ENCODE results near the gene PAX2. TPM values are rescaled to one million over a fixed set of nuclear protein-coding genes. Genes with fewer than 3 reads are reported as not detected.
A peak's percentile ranks its signal among the peaks of the same experiment; 100 is the strongest.
"Not testable (repeated sequence)": the region's sequence is repeated elsewhere in the genome, so short reads cannot be mapped to it uniquely, and the experiment has no call there.

The PAX2 gene
- total RNA-seq (ENCODE audit: unreplicated experiment): 17.4 TPM
- long read RNA-seq: 0 reads

DNA sequence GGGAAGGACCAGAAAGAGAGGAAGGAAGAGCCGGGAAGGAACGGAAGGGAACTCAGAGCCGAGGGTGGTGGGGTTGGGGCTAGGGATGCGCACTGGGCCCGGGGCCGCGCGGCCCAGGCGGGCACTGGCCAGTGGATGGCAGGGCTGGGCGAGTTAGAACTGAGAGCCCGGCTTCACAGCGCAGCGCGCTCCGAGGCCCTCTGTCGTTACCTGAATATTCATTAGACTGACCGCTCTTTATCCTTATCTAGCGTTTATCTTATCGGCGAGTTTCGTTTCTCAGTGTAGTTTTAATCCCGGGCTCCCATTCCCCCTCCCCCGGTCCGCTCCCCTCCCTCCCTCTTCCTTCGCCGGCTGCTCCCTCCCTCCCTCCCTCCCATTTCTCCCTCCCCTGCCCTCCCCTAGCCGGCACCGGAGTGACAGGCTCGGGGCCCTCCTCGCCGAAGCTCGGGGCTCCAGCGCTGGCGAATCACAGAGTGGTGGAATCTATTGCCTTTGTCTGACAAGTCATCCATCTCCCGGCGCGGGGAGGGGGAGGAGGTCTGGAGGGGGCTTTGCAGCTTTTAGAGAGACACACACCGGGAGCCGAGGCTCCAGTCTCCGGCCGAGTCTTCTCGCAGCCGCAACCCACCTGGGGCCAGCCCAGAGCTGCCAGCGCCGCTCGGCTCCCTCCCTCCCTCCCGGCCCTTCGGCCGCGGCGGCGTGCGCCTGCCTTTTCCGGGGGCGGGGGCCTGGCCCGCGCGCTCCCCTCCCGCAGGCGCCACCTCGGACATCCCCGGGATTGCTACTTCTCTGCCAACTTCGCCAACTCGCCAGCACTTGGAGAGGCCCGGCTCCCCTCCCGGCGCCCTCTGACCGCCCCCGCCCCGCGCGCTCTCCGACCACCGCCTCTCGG, at the start of gene PAX2:
Gene PAX2, plus strand, starts transcription at position 596 of the 895 bp plus-strand sequence. CDS start 679 bp downstream, outside the sequence.
- peaks cover 38% of the 10 kb centered on the region for H3K27me3 Mint-ChIP-seq (ENCODE audit: unreplicated experiment)
- no peak for DNase-seq (ENCODE audit: low spot score)
- H3K4me3 Mint-ChIP-seq (ENCODE audit: unreplicated experiment): peak within 1 kb of the TSS; percentile 91
- peaks cover 9% of the 10 kb centered on the region for H3K36me3 Mint-ChIP-seq (ENCODE audit: low read depth, unreplicated experiment)
- H3K9me3 Mint-ChIP-seq (ENCODE audit: unreplicated experiment): no peaks in the 10 kb centered on the region
- no peak for TF ChIP-seq CTCF (IDR thresholded peaks at IDR 0.05; ENCODE audit: unreplicated experiment)
- peak within 1 kb of the TSS; percentile 34 for H3K27ac Mint-ChIP-seq (ENCODE audit: unreplicated experiment)
- H3K4me1 Mint-ChIP-seq (ENCODE audit: unreplicated experiment): peaks cover 45% of the 10 kb centered on the region

- Mint-ChIP-seq H3K27me3 (ENCODE audit: unreplicated experiment) (no peaks in the 10 kb centered on the region), H3K4me1 (ENCODE audit: unreplicated experiment) (no peaks in the 10 kb centered on the region), H3K9me3 (ENCODE audit: unreplicated experiment) (no peaks in the 10 kb centered on the region), H3K27ac (ENCODE audit: unreplicated experiment) (no peak overlapping the region), H3K4me3 (ENCODE audit: unreplicated experiment) (no peak overlapping the region), H3K36me3 (ENCODE audit: low read depth, unreplicated experiment) (no peaks in the 10 kb centered on the region)
- TF ChIP-seq CTCF (IDR thresholded peaks at IDR 0.05; ENCODE audit: unreplicated experiment): no peak
- DNase-seq (ENCODE audit: low spot score): no peak
Observed at GRCh38 chr10:100696477-100696901, 48.9 kb upstream of the PAX2 start.

GRCh38 chr10:100697070-100697469, 48.3 kb upstream of the PAX2 start:
- Mint-ChIP-seq H3K27me3 (ENCODE audit: unreplicated experiment) (no peaks in the 10 kb centered on the region), H3K9me3 (ENCODE audit: unreplicated experiment) (no peaks in the 10 kb centered on the region), H3K27ac (ENCODE audit: unreplicated experiment) (no peak overlapping the region), H3K4me1 (ENCODE audit: unreplicated experiment) (no peaks in the 10 kb centered on the region), H3K36me3 (ENCODE audit: low read depth, unreplicated experiment) (no peaks in the 10 kb centered on the region), H3K4me3 (ENCODE audit: unreplicated experiment) (no peak overlapping the region)
- DNase-seq (ENCODE audit: low spot score): no peak
- TF ChIP-seq CTCF (IDR thresholded peaks at IDR 0.05; ENCODE audit: unreplicated experiment): no peak

DNA sequence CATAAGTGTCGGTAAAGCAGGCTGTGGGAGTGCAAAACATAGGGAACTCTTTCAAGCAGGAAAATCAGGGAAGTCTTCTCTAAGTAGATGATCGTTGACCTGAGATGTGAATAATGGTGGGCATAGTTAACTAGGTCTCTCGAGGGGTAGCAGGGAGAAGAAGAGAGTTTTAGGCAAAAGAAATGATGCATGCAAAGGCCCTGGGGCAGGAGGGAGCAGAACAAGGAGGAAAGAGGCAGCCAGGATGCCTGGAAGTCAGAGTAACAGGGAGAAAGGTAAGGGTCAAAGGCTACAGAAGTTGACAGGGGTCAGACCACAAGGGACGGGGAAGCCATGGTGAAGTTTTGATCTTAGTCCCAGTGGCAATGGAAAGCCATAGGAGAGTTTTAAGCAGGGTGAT, 47.8 kb upstream of the PAX2 start:
- H3K4me1 Mint-ChIP-seq (ENCODE audit: unreplicated experiment): no peaks in the 10 kb centered on the region
- TF ChIP-seq CTCF (IDR thresholded peaks at IDR 0.05; ENCODE audit: unreplicated experiment): no peak
- H3K27me3 Mint-ChIP-seq (ENCODE audit: unreplicated experiment): no peaks in the 10 kb centered on the region
- no peak for DNase-seq (ENCODE audit: low spot score)
- no peak overlapping the region for H3K27ac Mint-ChIP-seq (ENCODE audit: unreplicated experiment)
- H3K9me3 Mint-ChIP-seq (ENCODE audit: unreplicated experiment): no peaks in the 10 kb centered on the region
- no peak overlapping the region for H3K4me3 Mint-ChIP-seq (ENCODE audit: unreplicated experiment)
- no peaks in the 10 kb centered on the region for H3K36me3 Mint-ChIP-seq (ENCODE audit: low read depth, unreplicated experiment)

DNA sequence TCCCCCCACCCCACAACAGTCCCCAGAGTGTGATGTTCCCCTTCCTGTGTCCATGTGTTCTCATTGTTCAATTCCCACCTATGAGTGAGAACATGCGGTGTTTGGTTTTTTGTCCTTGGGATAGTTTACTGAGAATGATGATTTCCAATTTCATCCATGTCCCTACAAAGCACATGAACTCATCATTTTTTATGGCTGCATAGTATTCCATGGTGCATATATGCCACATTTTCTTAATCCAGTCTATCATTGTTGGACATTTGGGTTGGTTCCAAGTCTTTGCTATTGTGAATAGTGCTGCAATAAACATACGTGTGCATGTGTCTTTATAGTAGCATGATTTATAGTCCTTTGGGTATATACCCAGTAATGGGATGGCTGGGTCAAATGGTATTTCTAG, 43.7 kb upstream of the PAX2 start:
- not testable (repeated sequence) for H3K27me3 Mint-ChIP-seq (ENCODE audit: unreplicated experiment); H3K36me3 Mint-ChIP-seq (ENCODE audit: low read depth, unreplicated experiment); DNase-seq (ENCODE audit: low spot score); H3K27ac Mint-ChIP-seq (ENCODE audit: unreplicated experiment); H3K9me3 Mint-ChIP-seq (ENCODE audit: unreplicated experiment); H3K4me1 Mint-ChIP-seq (ENCODE audit: unreplicated experiment); H3K4me3 Mint-ChIP-seq (ENCODE audit: unreplicated experiment)
